IMR-90 (cell line): ENCODE results near the gene CPA4. TPM values are rescaled to one million over a fixed set of nuclear protein-coding genes. Genes with fewer than 3 reads are reported as not detected.

Experiments used
- ATAC-seq: fragments of 200-7000 bp; cut with Tn5 transposase; 2 replicates; pipeline ENCODE4 v1.9.1; 2020; ENCODE audit warnings: low read depth, mild to moderate bottlenecking, moderate library complexity
- BruUV-seq: library from RNA; stranded (reverse); fragments of 400-500 nt; replicated peaks from 2 replicates; lab custom pipeline; 2021; lab: Mats Ljungman, UMichigan
- CTCF ChIA-PET: fragments of 300-600 bp; formaldehyde crosslinking; extraction: SDS; loops from one replicate; lab custom pipeline; 2021; ENCODE audit warnings: antibody characterized with exemption; lab: Yijun Ruan, JAX
- POLR2A ChIA-PET: fragments of 300-600 bp; sonication (Branson Sonifier 250); formaldehyde crosslinking; loops from one replicate; lab custom pipeline; 2022; ENCODE audit warnings: antibody characterized with exemption; ENCODE audit not compliant: unreplicated experiment; lab: Charles Lee
- DNase-seq: peaks from one replicate; pipeline ENCODE4 v3.0.0; 2013
- H2AFZ ChIP-seq: replicated peaks from 2 replicates; pipeline ENCODE3; 2013; ENCODE audit warnings: low read length, mild to moderate bottlenecking; ENCODE audit not compliant: poor library complexity
- H2AK5ac ChIP-seq: 2 replicates; pipeline ENCODE4 v1.6.1; 2013; ENCODE audit warnings: low read depth, low read length, inconsistent platforms
- H2AK9ac ChIP-seq: replicated peaks from 2 replicates; pipeline ENCODE3; 2013; ENCODE audit warnings: mild to moderate bottlenecking, low read depth, low read length, moderate library complexity; ENCODE audit not compliant: poor library complexity
- H2BK120ac ChIP-seq: 2 replicates; pipeline ENCODE4 v1.6.1; 2013; ENCODE audit warnings: low read depth, low read length, inconsistent platforms
- H2BK15ac ChIP-seq: 3 replicates; pipeline ENCODE4 v1.6.1; 2013; ENCODE audit warnings: low read depth, low read length, inconsistent platforms
- H2BK20ac ChIP-seq: 2 replicates; pipeline ENCODE4 v1.6.1; 2013; ENCODE audit warnings: low read depth, mild to moderate bottlenecking, inconsistent platforms, low read length, moderate library complexity
- H2BK5ac ChIP-seq: 2 replicates; pipeline ENCODE4 v1.6.1; 2013; ENCODE audit warnings: mild to moderate bottlenecking, low read depth, low read length, inconsistent platforms; ENCODE audit not compliant: poor library complexity, severe bottlenecking
- H3K14ac ChIP-seq: replicated peaks from 2 replicates; pipeline ENCODE4 v1.6.1; 2013; ENCODE audit warnings: low read depth, low read length, inconsistent platforms
- H3K18ac ChIP-seq: 2 replicates; pipeline ENCODE4 v1.6.1; 2013; ENCODE audit warnings: low read depth, low read length, control low read depth
- H3K23ac ChIP-seq: 2 replicates; pipeline ENCODE4 v1.6.1; 2013; ENCODE audit warnings: low read depth, low read length, inconsistent platforms
- H3K27ac ChIP-seq: 2 replicates; pipeline ENCODE4 v1.5.1; 2013; ENCODE audit warnings: mild to moderate bottlenecking, control low read depth, low read length; ENCODE audit not compliant: insufficient read depth
- H3K27me3 ChIP-seq: 2 replicates; pipeline ENCODE4 v1.6.1; 2013; ENCODE audit warnings: low read length; ENCODE audit not compliant: control insufficient read depth, insufficient read depth
- H3K36me3 ChIP-seq: 2 replicates; pipeline ENCODE4 v1.6.1; 2013; ENCODE audit warnings: low read length, mixed read lengths; ENCODE audit not compliant: control insufficient read depth, insufficient read depth
- H3K4ac ChIP-seq: 2 replicates; pipeline ENCODE4 v1.6.1; 2013; ENCODE audit warnings: low read depth, low read length, inconsistent platforms
- H3K4me1 ChIP-seq: 2 replicates; pipeline ENCODE4 v1.6.1; 2013; ENCODE audit warnings: low read length, mixed read lengths; ENCODE audit not compliant: control insufficient read depth, insufficient read depth
- H3K4me2 ChIP-seq: 2 replicates; pipeline ENCODE4 v1.6.1; 2013; ENCODE audit warnings: low read depth, mild to moderate bottlenecking, control low read depth, low read length, moderate library complexity
- H3K4me3 ChIP-seq: 2 replicates; pipeline ENCODE4 v1.5.1; 2013; ENCODE audit warnings: low read depth, mild to moderate bottlenecking, control low read depth, low read length, moderate library complexity; ENCODE audit not compliant: insufficient read depth
- H3K56ac ChIP-seq: 2 replicates; pipeline ENCODE4 v1.6.1; 2013; ENCODE audit warnings: low read length, inconsistent platforms; ENCODE audit not compliant: insufficient read depth; ENCODE audit errors: extremely low read depth
- H3K79me1 ChIP-seq, 2 experiments: 2 replicates each; pipeline ENCODE4 v1.6.1; 2013; ENCODE audit warnings: low read length in 2 of 2, inconsistent platforms in 1 of 2, low read depth in 1 of 2
- H3K9ac ChIP-seq: 2 replicates; pipeline ENCODE4 v1.6.1; 2013; ENCODE audit warnings: low read depth, low read length, control low read depth
- H3K9me1 ChIP-seq: 2 replicates; pipeline ENCODE4 v1.6.1; 2013; ENCODE audit warnings: low read length, inconsistent platforms; ENCODE audit not compliant: insufficient read depth
- H3K9me3 ChIP-seq: 2 replicates; pipeline ENCODE4 v1.6.1; 2013; ENCODE audit warnings: low read length; ENCODE audit not compliant: control insufficient read depth, insufficient read depth
- H4K20me1 ChIP-seq: 2 replicates; pipeline ENCODE4 v1.6.1; 2013; ENCODE audit warnings: low read length, inconsistent platforms; ENCODE audit not compliant: insufficient read depth
- H4K5ac ChIP-seq: 2 replicates; pipeline ENCODE4 v1.6.1; 2013; ENCODE audit warnings: mild to moderate bottlenecking, low read depth, low read length, control low read depth
- H4K8ac ChIP-seq, 2 experiments: 2 replicates each; pipeline ENCODE4 v1.6.1; 2013; ENCODE audit warnings: low read depth in 2 of 2, low read length in 2 of 2, control low read depth in 1 of 2, inconsistent platforms in 1 of 2
- H4K91ac ChIP-seq: 2 replicates; pipeline ENCODE4 v1.6.1; 2013; ENCODE audit warnings: low read depth, low read length, inconsistent platforms; ENCODE audit not compliant: insufficient read depth
- CTCF ChIP-seq: conservative IDR thresholded peaks from 2 replicates; pipeline ENCODE4 v1.5.1; 2012; ENCODE audit warnings: mild to moderate bottlenecking, low read depth, low read length, improper control_type of control experiment
- MAZ ChIP-seq: IDR thresholded peaks from 2 replicates; pipeline ENCODE4 v1.6.1; 2012; ENCODE audit warnings: low read depth, mild to moderate bottlenecking, low read length, improper control_type of control experiment, moderate library complexity, borderline replicate concordance
- SMC3 ChIP-seq: fragments of 150-350 bp; IDR thresholded peaks from 2 replicates; pipeline ENCODE4 v1.6.1; 2016; ENCODE audit warnings: low read depth, mild to moderate bottlenecking, antibody characterized with exemption, low read length, moderate library complexity
- whole genome bisulfite sequencing, 2 experiments: methylation state at CpG; one replicate each; pipeline versions ENCODE4 v1.1.5 to v1.1.7; 2013; ENCODE audit warnings: missing lambda C conversion rate in 2 of 2; ENCODE audit not compliant: insufficient read length in 1 of 2; ENCODE audit errors: extremely low coverage in 2 of 2; 5-methylcytosine and 5-hydroxymethylcytosine counted together
- dilution Hi-C: fragments of 300-500 bp; cut with HindIII; formaldehyde crosslinking; loops from one replicate; pipeline ENCODE4 v1.14.3; 2018; ENCODE audit warnings: low sequenced_read_pairs; ENCODE audit not compliant: unreplicated experiment
- in situ Hi-C: fragments of 300-500 bp; cut with MboI; formaldehyde crosslinking; loops from 3 replicates; pipeline ENCODE4 v1.14.3; 2019; ENCODE audit warnings: low sequenced_read_pairs, inconsistent platforms, mixed read lengths
- intact Hi-C: fragments of 100-400 bp; cut with micrococcal nuclease; formaldehyde crosslinking; loops from 2 replicates; pipeline ENCODE4 v1.10.0; 2022
- polyA plus RNA-seq, 3 experiments: library from polyadenylated mRNA; depleted of rRNA; stranded (reverse); fragments of >200 nt; gene quantifications; 2 replicates each; pipeline ENCODE4 v1.2.3, GENCODE V29; 2012; ENCODE audit warnings: low replicate concordance in 1 of 3
- total RNA-seq: library from RNA; depleted of rRNA; stranded (reverse); fragments of >200 nt; gene quantifications from 2 replicates; pipeline ENCODE4 v1.2.3, GENCODE V29; 2012

The CPA4 gene
- total and polyA plus RNA-seq, 2 of the 4 experiments (the other 2 are of a cell fraction), result 316 to 365 TPM

DNA sequence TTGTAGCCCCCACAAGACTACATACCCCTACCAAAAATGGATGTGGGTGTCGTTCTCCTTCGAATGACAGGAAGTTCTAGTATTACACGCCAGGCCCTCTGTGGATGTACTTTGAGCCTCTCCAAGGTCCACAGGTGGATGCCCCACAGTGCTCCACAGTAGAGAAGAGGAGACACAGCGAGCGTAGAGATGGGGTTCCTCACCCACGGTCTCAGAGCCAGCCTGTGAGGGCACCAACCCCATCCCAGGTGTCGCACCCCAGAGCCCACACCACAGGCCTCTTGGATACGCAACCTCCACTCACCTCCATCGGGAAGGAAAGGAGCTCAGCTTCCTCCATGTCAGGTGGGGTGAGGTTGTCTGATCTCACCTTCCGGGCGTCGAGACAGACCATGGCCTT is 54.0 kb downstream of the CPA4 start:
- H3K18ac ChIP-seq, result no peak overlapping the region
- no peak overlapping the region for H3K14ac ChIP-seq
- no peak overlapping the region for H3K23ac ChIP-seq
- H2BK20ac ChIP-seq, result no peak overlapping the region
- no peak overlapping the region for H4K8ac ChIP-seq
- no peaks in the 10 kb centered on the region for H3K36me3 ChIP-seq
- POLR2A ChIA-PET, result no interaction called here
- CTCF ChIA-PET, result no interaction called here
- intact Hi-C loops (no loop called here), dilution Hi-C loops (no loop called here), in situ Hi-C loops (no loop called here)
- peaks cover 3% of the 10 kb centered on the region; the same call in 1 of the 2 replicates for H3K9me1 ChIP-seq
- H4K91ac ChIP-seq, result no peak overlapping the region
- no peak overlapping the region for H4K5ac ChIP-seq
- H3K9ac ChIP-seq, result no peak overlapping the region
- no peak overlapping the region for H3K27ac ChIP-seq
- H3K9me3 ChIP-seq, result no peaks in the 10 kb centered on the region
- 50% methylated on average over 2 of the region's 12 CpGs; no CpG with 5 or more reads in 1 of the 2 experiments for WGBS, 2 experiments
- no peak overlapping the region for H2AK9ac ChIP-seq
- no peaks in the 10 kb centered on the region for H3K27me3 ChIP-seq
- no TSS peak for BruUV-seq
- no peaks in the 10 kb centered on the region for H4K20me1 ChIP-seq
- no peak overlapping the region for H2BK120ac ChIP-seq
- H2AK5ac ChIP-seq, result 0 out of 2 replicates have a peak overlapping the region, but pooled peaks have one; percentile 12
- no peak overlapping the region; the same call in 2 of the 3 replicates for H2BK15ac ChIP-seq
- no peak overlapping the region for H2AFZ ChIP-seq
- no peak overlapping the region for H2BK5ac ChIP-seq
- DNase-seq (no peak), ATAC-seq (no peak)
- H3K4me2 ChIP-seq, result no peak overlapping the region
- peaks cover 3% of the 10 kb centered on the region; the same call in 1 of the 2 replicates for H3K4me1 ChIP-seq
- H3K56ac ChIP-seq, result no peak overlapping the region
- no peak overlapping the region for H3K4ac ChIP-seq
- H3K4me3 ChIP-seq, result no peak overlapping the region
- TF ChIP-seq CTCF (no peak), MAZ (no peak), SMC3 (no peak)
- no peaks in the 10 kb centered on the region for H3K79me1 ChIP-seq
